Measurements from ENCODE around the gene CCNA2. TPM values are rescaled to one million over a fixed set of nuclear protein-coding genes. Genes with fewer than 3 reads are reported as not detected.

Gene CCNA2
- 0.82 TPM for total RNA-seq
- long read RNA-seq, result 0 reads

DNA sequence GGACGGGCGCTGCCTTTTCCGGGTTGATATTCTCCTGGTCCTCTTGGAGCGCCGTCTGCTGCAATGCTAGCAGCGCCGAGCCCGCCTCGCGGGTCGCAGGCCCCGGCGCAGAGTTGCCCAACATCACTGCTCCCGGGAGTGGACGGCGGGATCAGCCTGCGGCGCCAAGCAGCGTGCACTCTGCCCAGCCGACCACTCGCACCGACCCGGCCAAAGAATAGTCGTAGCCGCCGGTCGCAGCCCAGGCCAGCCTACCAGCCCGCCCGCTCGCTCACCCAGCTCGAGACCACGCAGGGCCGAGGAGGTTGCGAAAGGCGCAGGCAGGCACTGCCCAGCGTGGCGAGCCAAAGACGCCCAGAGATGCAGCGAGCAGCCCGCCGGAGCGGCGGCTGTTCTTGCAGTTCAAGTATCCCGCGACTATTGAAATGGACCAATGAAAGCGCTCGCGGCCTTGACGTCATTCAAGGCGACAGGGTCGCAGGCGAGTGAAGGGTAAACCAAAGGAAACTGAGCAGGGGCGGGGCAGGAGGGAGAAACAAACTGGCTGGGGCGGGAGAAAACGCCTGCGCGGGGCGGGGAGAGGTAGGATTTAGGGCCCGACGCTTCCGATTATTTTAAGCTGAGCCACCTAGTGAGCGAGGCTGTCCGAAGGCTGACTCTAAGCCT is at the start of gene CCNA2:
Gene CCNA2 (minus strand): TSS at position 379 of the 666 bp plus-strand sequence. CDS start 255 bp downstream, at position 124.
- ATAC-seq (peak; percentile 100), DNase-seq (peak; percentile 96)
- intact Hi-C loops (cut with micrococcal nuclease), result no loop called here

DNA sequence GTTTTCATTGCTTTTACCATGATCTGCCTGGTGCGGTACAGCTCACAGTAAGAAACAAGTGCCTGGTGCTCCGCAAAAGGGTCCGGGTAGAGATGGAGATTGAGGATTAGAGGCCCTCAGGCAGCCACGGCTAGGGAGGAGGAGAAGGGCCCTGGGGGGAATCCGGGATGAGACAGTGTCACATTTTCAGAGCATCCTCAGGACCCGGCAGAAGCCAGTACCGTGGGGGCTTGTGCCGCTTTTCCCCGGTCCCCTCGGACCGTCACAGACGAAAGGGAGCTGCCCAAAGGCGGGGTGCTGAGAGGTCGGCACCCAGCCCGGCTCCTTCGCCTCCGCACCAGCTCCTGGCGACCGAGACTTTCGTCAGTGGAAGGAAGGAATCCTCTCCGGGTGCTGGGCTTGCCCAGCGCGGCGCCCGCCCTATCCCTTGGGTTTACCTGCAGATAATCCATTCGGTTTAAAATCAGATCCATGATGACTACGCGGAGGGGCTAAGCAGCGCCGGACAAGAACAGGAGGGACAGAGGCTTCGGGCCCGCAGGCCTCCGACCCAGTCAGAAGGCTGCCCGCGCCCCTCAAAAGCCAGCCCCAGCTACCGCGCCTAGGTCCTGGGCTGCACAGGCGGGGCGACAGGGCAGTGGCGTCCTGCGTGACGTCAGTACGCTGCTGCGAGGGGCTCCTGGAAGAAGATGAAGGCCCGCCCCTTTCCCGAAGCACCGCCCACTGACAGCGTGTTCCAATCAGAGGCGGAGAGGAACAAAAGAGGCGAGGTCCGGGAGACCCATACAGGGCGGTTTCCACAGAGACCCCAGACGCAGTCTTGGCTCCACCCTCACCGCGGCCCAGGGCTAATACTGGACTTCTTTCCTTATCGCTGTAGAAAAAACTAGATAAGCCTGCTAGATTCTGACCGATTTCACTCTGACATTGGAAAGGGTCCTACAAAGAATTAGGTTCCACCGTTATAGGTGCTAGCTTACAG is 46.4 kb upstream of the CCNA2 start, which contains the start of gene BBS7:
Gene BBS7 (minus strand): TSS at position 634 of the 982 bp plus-strand sequence. CDS start 161 bp downstream, at position 473.
- ATAC-seq (peak; percentile 100), DNase-seq (peak; percentile 98)
- intact Hi-C loops (cut with micrococcal nuclease), result no loop called here

DNA sequence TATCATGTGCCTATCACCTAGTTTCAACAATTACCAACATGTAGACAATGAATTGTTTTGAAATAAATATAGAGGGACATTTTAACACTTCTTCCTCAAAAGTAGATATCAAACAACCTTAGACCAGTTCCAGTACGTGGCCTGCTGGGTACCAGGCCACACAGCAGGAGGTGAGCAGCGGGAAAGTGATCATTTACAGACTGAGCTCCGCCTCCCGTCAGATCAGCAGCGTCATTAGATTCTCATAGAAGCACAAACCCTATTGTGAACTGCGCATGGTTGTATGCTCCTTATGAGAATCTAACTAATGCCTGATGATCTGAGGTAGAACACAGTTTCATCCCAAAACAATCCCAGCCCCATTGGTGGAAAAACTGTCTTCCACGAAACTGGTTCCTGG is 40.1 kb upstream of the CCNA2 start:
- no peak for DNase-seq
- intact Hi-C loops (cut with micrococcal nuclease), result no loop called here
- no peak for ATAC-seq

DNA sequence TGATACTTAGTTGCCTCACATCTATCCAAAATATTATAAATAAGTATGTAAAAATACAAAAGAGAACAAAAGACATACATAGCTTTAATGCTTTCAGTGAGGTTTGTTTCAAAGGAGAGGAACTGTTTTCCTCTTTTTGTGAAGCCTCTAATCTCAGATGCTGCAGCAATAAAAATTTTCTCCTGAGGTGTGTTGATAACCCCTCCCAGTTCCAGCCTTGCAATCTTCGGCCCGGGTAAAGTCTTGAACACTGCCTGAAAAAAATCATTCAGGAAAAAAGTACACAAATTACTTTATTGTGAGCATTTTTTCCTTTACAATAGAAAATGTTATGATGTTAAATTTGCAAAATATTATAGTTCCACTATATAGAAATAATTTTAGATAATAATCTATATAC is 37.7 kb upstream of the CCNA2 start:
- ATAC-seq (no peak), DNase-seq (no peak)
- intact Hi-C loops (cut with micrococcal nuclease), result no loop called here

DNA sequence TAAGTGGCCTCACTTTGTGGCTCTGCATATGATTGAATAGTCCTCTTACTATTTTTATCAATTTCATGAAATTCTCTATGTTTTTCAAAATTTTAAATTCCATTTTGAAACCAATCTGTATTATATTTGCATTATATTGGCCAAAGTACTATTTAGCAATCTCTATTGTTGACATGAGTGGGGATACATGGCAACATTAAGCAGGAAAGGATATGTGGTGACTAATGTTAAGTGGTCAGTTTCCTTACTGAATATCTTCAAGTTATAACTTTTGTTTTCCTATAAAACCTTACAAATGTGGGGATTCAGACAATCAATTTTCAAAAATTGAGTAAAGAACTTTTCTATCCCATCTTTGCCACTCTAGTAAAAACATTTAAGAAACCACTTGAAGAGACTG is 36.4 kb upstream of the CCNA2 start:
- intact Hi-C loops (cut with micrococcal nuclease), result no loop called here
- DNase-seq (no peak), ATAC-seq (no peak)

DNA sequence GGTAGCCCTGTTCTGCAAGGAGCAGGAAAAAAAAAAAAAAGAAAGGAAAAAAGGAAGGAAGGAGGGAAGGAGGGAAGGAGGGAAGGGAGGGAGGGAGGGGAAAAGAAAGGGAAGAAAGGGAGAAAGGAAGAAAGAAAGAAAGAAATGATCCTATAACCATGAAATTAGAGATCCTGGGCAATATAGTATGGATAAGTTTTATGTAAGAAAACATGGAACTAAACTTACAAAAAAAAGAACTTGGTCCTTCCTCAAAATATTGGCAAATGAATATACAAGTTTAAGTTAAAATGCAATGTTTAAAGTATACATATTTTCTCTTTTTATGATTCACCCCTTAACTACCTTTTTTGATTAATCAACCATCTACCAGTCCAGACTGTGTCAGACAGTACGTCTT is 27.7 kb upstream of the CCNA2 start:
- intact Hi-C loops (cut with micrococcal nuclease), result no loop called here
- no peak for DNase-seq
- ATAC-seq, result no peak

DNA sequence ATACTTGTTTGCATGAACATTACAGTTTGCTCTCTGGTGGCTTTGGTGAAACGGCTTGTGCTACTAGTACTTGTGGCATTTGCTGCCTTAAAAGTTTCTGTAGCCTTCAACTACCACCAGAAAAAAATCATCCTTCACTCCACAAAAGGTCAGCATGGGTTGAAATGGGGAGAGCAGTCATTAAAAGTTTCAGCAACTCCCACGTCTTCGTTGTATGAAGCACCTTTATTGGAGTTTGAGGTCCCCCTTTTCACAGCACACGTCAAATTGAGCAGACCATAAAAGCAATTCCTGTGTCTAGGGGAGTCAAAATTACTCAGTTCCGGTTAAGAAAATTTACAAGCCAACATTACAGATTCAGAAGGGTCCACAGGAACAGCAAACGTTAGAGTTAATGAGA is 23.0 kb upstream of the CCNA2 start:
- DNase-seq (no peak), ATAC-seq (no peak)
- intact Hi-C loops (cut with micrococcal nuclease), result no loop called here

DNA sequence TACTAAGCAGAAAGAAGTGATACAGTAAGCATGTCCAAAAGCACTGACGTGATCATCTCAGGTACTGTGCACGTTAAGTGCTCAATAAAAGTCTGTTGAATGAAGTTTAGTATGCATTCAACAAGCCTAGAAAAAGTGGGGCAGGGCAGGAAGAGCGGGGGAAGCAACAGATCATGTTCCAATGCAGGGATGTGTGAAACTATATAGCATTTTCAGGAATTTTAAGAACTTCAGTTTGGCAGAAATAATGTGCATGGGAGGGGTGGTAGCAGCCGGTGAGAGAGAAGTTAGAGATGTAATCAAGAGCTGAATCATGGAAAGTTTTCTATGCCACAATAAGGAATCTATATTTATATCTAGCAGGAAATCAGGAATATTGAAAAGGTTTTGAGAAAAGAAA is 19.2 kb upstream of the CCNA2 start:
- ATAC-seq (no peak), DNase-seq (no peak)
- intact Hi-C loops (cut with micrococcal nuclease), result no loop called here

DNA sequence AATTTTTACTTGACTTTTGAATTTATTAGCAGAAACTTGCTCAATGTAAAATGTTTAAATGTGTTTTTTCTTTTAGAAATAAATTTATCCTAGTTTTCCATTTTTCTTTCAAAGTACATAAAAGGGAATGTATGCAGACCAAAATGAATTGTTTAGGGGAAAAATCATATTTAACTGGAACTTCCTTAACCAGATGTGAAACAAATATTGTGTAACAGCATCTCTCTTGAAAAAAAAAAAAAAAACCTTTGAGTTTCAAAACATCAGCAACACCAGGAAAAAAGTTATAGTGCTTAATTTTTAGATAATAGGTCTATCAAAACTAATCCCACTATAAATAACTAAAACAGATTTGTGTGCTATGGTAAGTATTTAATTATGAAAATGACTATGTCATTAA is 14.5 kb upstream of the CCNA2 start:
- ATAC-seq (no peak), DNase-seq (no peak)

DNA sequence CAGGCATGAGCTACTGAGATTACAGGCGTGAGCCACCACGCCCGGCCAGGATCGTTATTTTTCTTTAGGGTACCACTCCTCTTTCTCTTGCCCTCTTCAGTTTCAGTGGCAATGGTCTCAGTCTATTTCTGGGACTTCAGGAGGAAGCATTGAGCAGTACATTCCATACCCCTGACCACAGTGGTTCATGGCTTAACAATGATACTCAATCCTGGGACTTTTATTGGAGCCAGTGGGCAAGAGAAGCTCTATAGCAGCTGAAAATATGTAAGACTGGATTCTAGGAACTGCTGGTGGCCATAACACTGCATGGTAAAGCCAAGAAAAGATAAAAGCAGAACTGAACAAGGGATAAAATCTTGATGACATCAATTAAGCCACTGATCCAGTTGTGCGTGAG is 5.8 kb upstream of the CCNA2 start:
- intact Hi-C loops (cut with micrococcal nuclease), result no loop called here

More for the DNA sequence above, 14.5 kb upstream of the CCNA2 start:
- intact Hi-C loops (cut with micrococcal nuclease), result no loop called here

DNA sequence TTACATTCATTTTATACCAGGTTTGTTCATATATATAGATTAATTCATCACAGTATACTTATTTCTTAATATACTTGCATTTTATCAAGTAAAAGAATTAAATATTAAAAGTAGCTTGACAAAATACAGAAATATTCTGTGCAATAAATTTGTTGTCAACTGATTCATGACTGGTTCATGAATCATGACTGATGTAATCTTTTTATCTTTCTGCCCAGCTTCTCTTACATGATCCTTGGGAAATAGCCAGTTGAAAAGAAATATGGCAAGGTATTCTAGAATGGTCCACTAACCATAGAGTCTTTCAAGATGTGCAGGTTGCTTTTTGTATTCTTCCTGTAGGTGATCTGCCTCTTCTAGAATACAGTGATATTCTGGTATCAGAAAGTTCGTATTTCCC is 4.2 kb upstream of the CCNA2 start:
- DNase-seq, result no peak
- ATAC-seq, result no peak
- intact Hi-C loops (cut with micrococcal nuclease), result no loop called here

More for the DNA sequence above, 5.8 kb upstream of the CCNA2 start:
- no peak for ATAC-seq
- DNase-seq, result no peak

DNA sequence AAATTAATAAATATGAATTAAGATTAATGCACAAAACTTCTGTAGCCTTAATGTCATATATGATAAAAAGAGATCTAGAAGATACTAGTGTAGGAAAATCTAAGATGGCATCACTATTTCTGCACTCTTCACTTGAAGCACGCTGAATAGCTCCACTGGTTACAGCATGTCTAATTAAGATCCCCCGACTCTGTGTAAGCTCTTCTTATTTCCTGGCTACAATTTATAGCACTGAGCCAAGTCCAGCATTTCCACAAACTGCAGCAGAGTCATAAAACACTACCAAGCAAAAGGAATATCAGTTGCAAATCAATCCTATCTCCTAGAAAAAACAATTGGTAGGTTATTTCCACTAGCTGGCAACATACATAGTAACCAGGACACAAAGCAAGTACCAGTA is 1.3 kb upstream of the CCNA2 start:
- ATAC-seq, result no peak
- no peak for DNase-seq
- intact Hi-C loops (cut with micrococcal nuclease), result no loop called here

DNA sequence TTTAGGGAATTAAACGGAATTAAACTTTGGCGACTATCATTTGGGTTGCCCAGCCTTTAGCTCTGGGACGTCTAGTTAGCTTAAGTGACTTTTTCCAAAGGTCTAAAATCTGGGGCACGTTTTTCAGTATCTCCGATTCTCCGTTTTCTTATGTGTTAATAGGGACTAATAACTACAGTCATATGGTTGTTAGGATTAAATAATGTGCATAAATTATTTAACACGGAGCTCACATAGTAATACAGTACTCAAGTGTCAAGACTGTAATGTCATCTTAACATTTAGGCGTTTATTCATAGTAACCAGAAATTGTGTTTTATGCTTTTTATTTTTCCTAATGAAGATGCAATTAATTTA is 466 bp upstream of the CCNA2 start:
- ATAC-seq, result no peak
- intact Hi-C loops (cut with micrococcal nuclease), result no loop called here

DNA sequence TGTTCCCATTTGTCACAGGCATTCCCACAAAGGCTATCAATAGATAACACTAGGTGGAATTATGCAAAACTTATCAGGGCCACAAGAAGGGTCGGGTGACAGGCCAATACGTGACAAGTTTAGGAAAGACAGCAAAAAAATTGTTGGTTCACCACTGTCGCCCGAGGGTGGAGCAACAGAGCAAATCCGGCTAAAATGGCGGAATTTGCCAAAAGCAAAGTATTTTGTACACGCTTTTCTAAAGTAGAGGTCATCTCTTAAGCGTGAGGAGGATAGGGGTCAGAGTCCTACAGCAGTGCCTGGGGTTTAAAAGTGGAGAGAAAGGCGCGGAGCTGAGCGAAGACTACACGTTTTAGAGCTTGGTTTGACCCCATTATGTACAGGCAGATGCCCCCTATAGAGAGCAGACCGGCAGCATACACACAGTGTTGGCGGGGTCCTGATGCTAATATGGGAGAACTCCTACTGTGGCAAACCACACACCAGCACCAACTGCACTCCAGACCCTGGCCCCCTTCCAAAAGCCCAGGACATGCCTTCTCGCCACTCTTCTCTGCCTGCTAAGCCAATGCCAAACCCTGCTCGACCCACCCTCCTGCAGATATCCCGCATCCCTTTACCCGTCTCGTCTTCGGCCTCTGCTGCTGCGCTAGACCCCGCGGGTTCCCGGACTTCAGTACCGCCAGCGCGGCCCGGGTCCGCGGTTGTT is 733 bp downstream of the CCNA2 start:
- ATAC-seq (peak; percentile 8), DNase-seq (no peak)
- intact Hi-C loops (cut with micrococcal nuclease), result no loop called here

More for the DNA sequence above, 466 bp upstream of the CCNA2 start:
- no peak for DNase-seq

DNA sequence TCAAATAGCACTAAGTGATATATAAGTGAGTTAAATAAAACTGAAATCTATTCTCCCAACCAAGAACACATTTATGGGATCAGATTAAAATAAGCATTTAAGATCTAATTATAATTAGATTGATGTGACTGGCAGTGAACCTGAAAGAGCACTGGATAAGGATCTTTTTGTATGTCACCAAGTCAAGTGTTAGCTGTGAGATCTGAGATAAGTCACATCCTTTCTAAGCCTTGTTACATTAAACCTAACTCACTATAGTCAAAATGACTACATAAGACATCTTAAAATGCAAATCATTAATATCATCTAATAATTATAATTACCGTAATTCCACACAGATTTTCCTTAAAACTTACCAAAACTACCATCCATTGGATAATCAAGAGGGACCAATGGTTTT is 1.6 kb downstream of the CCNA2 start:
- ATAC-seq (no peak), DNase-seq (no peak)
- intact Hi-C loops (cut with micrococcal nuclease), result no loop called here

DNA sequence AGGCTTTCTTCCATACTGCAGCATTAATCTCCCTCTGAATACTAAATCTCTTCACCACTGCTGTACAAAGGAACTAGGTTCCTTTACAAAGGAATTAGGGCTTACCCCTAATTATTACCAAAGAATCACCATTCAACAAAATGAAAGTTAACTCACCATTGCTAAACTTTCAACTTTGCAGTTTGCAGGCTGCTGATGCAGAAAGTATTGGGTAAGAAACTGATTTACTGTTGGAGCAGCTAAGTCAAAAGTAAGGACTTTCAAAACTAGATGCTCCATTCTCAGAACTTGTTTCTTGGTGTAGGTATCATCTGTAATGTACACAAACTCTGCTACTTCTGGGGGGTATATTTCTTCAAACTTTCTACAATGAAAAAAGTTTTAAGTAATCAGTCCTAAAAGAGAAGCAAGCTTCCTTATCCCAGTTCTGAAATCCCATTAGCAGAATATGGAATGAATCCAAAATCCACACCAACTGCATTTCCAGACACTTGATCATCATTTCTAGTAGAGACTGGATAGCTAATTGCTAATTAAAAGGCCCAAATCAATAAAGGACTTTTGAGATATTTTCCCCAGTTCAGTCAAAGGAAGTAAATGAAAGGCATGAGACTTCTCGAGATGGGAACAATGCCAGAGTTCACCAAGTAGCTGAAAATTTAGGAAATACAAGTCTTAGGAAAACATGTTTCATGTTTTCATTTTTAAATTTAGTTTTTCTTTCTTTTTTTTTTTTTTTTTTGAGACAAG is 4.3 kb downstream of the CCNA2 start:
- no peak for DNase-seq
- intact Hi-C loops (cut with micrococcal nuclease), result no loop called here
- no peak for ATAC-seq

DNA sequence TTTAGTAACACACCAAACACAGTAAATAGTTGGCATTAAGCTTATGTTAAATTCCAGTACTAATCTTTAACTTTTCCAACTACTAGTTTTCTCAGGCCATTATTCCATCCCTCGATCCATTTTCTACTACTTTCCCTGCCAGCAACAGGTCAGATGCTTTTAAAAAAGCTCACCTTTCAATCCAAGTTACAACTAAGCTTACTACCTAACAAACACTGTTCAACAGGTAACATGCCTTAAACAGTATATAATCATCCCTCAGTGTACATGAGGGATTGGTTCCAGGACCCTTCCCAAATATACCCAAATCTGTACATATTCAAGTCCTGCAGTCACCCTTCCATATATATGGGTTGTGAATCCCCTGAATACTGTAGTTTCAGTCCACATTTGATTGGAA is 5.5 kb downstream of the CCNA2 start:
- ATAC-seq (no peak), DNase-seq (no peak)
- intact Hi-C loops (cut with micrococcal nuclease), result no loop called here

DNA sequence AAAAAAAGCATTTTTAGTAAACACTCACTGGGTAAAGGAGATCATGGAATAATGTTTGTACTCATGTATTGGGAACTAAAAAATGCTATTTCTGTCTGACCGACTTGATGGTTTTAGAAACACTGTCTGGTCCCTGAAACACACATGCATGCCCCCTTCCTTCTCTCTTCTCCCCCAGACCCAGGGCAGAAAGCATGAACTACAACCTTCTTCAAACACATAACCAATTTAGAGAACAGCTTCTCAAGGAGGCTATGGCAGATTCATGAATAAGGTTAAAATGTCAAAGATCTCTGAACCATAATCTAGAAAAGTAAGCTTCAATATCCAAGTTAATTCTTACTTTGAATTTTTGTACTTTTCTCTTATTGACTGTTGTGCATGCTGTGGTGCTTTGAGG is 6.0 kb downstream of the CCNA2 start:
- ATAC-seq (no peak), DNase-seq (no peak)
- intact Hi-C loops (cut with micrococcal nuclease), result no loop called here

DNA sequence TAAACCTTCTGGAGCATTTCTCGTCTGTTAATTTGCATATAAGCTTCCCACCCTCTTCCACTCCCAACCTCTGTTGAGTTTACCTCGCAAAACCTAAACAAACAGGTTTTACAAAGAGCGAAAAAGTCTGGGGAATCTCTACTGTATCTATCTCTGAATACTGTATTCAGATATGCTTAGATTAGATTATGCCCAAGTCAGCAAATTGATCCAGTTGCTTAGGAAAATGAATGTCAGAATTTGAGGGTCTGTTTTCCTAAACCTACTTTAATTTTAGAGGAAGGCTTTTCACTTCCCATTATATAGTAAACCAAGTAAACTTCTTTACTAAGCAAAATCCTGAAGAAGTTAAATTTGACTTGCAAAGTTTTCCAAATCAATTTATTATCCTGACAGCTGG is 6.7 kb downstream of the CCNA2 start:
- DNase-seq (no peak), ATAC-seq (no peak)
- intact Hi-C loops (cut with micrococcal nuclease), result no loop called here
